Right lobe of liver (tissue), 4 donors: Measurements from ENCODE around the gene DCXR.

Experiments
- POLR2A ChIP-seq: fragments of 450-650 bp; IDR thresholded peaks from one replicate; pipeline ENCODE4 v1.6.1; 2017; ENCODE audit warnings: antibody characterized with exemption, mild to moderate bottlenecking
- TF ChIP-seq, protein P1 (sequence below), 4 donors: fragments of 200-600 bp in 3 of 4; fragments of 450-650 bp in 1 of 4; IDR thresholded peaks; one replicate each; pipeline versions ENCODE4 v1.5.1 to v1.8.0; 2016 to 2022; ENCODE audit warnings: antibody characterized with exemption in 4 of 4, mild to moderate bottlenecking in 2 of 4
- donor health status: DM: no; HTN: no; CAD: no.
- donor health status: DM: no; HTN: no; CAD: no.
- donor health status: DM: no; HTN: yes; CAD: no.

DNA sequence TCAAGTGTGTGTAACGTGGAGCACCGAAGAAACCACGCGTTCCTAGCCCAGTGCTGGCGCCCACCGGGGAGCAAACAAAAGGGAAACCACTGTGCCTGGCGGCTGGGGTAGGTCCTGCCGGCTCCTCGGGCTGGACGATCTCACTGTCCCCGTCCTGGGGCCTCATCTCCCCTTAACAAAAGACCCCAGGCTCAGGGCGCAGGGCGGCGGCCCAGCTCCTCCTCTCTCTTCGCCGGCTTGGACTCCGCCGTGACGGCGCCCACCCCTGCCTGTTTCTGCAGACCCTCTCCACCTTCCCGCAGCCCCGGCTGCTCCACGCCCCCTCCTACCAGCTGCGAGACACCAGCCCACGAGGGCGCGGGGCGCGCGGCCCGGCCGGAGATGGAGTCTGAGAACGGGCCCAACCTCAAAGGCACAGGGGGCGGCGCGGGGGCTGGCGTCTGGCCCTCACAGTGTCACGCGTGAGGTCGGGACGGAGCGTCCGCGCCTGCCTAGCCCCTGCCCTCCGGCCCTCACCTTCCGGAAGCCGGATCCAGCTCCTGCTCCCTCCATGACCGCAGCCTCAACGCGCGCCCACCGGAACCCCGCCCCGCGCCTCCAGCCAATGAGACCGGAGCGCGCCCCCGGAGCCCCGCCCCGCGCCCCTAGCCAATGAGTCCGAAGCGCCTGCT, 15.1 kb downstream of the DCXR start, which contains the start of gene CENPX:
- TF ChIP-seq POLR2A = peak; percentile 65
- TF ChIP-seq, protein P1, sequence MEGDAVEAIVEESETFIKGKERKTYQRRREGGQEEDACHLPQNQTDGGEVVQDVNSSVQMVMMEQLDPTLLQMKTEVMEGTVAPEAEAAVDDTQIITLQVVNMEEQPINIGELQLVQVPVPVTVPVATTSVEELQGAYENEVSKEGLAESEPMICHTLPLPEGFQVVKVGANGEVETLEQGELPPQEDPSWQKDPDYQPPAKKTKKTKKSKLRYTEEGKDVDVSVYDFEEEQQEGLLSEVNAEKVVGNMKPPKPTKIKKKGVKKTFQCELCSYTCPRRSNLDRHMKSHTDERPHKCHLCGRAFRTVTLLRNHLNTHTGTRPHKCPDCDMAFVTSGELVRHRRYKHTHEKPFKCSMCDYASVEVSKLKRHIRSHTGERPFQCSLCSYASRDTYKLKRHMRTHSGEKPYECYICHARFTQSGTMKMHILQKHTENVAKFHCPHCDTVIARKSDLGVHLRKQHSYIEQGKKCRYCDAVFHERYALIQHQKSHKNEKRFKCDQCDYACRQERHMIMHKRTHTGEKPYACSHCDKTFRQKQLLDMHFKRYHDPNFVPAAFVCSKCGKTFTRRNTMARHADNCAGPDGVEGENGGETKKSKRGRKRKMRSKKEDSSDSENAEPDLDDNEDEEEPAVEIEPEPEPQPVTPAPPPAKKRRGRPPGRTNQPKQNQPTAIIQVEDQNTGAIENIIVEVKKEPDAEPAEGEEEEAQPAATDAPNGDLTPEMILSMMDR (IDR thresholded peaks at IDR 0.05) = peak in 1 of 4 donors; percentile 4
